HepG2 (cell line): ENCODE results near the gene SH3GL1. TPM values are rescaled to one million over a fixed set of nuclear protein-coding genes. Genes with fewer than 3 reads are reported as not detected.

Experiments
- ARHGAP35 ChIP-seq: sonication (generic); formaldehyde crosslinking; IDR thresholded peaks from 2 replicates; pipeline ENCODE4 v1.9.0; 2022; ENCODE audit warnings: mild to moderate bottlenecking, inconsistent platforms, moderate library complexity, missing genetic modification reagents, borderline replicate concordance
- ELF3 ChIP-seq: IDR thresholded peaks from 2 replicates; pipeline ENCODE4 v1.6.1; 2016; ENCODE audit warnings: missing genetic modification reagents, missing compliant biosample characterization
- FOSL2 ChIP-seq: sonication (generic); formaldehyde crosslinking; IDR thresholded peaks from 2 replicates; pipeline ENCODE4 v1.4.0; 2020; ENCODE audit warnings: missing genetic modification reagents
- FOXA3 ChIP-seq: IDR thresholded peaks from 2 replicates; pipeline ENCODE4 v1.6.1; 2016; ENCODE audit warnings: missing genetic modification reagents, missing compliant biosample characterization
- FOXK1 ChIP-seq: sonication (generic); formaldehyde crosslinking; IDR thresholded peaks from 2 replicates; pipeline ENCODE4 v1.4.0; 2020; ENCODE audit warnings: low read depth, missing genetic modification reagents, borderline replicate concordance
- GATAD1 ChIP-seq: IDR thresholded peaks from 2 replicates; pipeline ENCODE4 v1.6.1; 2016; ENCODE audit warnings: missing genetic modification reagents, missing compliant biosample characterization
- GATAD2A ChIP-seq: IDR thresholded peaks from 2 replicates; pipeline ENCODE4 v1.6.1; 2016
- HMGXB4 ChIP-seq, 2 experiments: sonication (generic) in 1 of 2; formaldehyde crosslinking in 1 of 2; IDR thresholded peaks; 2 replicates each; pipeline versions ENCODE4 v1.4.0 to v1.6.1; 2018 to 2020; ENCODE audit warnings: missing genetic modification reagents in 2 of 2, borderline replicate concordance in 1 of 2, low read depth in 1 of 2, mild to moderate bottlenecking in 1 of 2, missing biosample characterization in 1 of 2
- HOXA3 ChIP-seq: sonication (generic); formaldehyde crosslinking; IDR thresholded peaks from 2 replicates; pipeline ENCODE4 v1.5.0; 2020; ENCODE audit warnings: missing genetic modification reagents
- KDM6A ChIP-seq: IDR thresholded peaks from 2 replicates; pipeline ENCODE4 v1.6.1; 2016; ENCODE audit warnings: low read depth
- NFYC ChIP-seq: IDR thresholded peaks from 2 replicates; pipeline ENCODE4 v1.6.1; 2016; ENCODE audit warnings: missing genetic modification reagents, missing compliant biosample characterization
- PRPF4 ChIP-seq: fragments of 200-400 bp; formaldehyde crosslinking; IDR thresholded peaks from 2 replicates; pipeline ENCODE4 v1.6.1; 2016; ENCODE audit warnings: low read length, low read depth; ENCODE audit not compliant: poor library complexity, severe bottlenecking
- ZEB1 ChIP-seq: IDR thresholded peaks from 2 replicates; pipeline ENCODE4 v1.6.1; 2012; ENCODE audit warnings: mild to moderate bottlenecking, low read depth, inconsistent platforms; ENCODE audit not compliant: insufficient replicate concordance
- ZMAT3 ChIP-seq: sonication (generic); formaldehyde crosslinking; conservative IDR thresholded peaks from 2 replicates; pipeline ENCODE4 v1.7.0; 2021; ENCODE audit warnings: missing genetic modification reagents
- ZNF12 ChIP-seq: sonication (generic); formaldehyde crosslinking; IDR thresholded peaks from 2 replicates; pipeline ENCODE4 v1.5.0; 2020; ENCODE audit warnings: missing genetic modification reagents
- ZNF17 ChIP-seq: sonication (generic); formaldehyde crosslinking; IDR thresholded peaks from 2 replicates; pipeline ENCODE4 v1.5.0; 2020; ENCODE audit warnings: mild to moderate bottlenecking, missing genetic modification reagents
- ZNF543 ChIP-seq: sonication (generic); formaldehyde crosslinking; IDR thresholded peaks from 2 replicates; pipeline ENCODE4 v1.4.0; 2020; ENCODE audit warnings: mild to moderate bottlenecking, missing genetic modification reagents
- ZNF639 ChIP-seq: conservative IDR thresholded peaks from 2 replicates; pipeline ENCODE4 v1.6.1; 2018; ENCODE audit warnings: missing genetic modification reagents
- polyA plus RNA-seq, 8 experiments: library from polyadenylated mRNA; depleted of rRNA in 3 of 8; stranded (reverse) in 7 of 8; unstranded in 1 of 8; fragments of >200 nt; fragmentation: Illumina TruSeq in 4 of 8; extraction: Trizol in 4 of 8; gene quantifications; 2 replicates each; pipeline versions ENCODE4 v1.2.1 to v1.2.3, GENCODE V29; 2011 to 2016; ENCODE audit warnings: low read depth in 4 of 8, missing spikeins in 1 of 8, mixed read lengths in 1 of 8; ENCODE audit not compliant: insufficient read depth in 1 of 8
- total RNA-seq, 5 experiments: library from RNA; depleted of rRNA; stranded (reverse); fragments of >200 nt; fragmentation: Illumina TruSeq; extraction: Trizol; gene quantifications; 2 replicates each; pipeline ENCODE4 v1.2.3, GENCODE V29; 2016; ENCODE audit warnings: low read depth in 1 of 5
- TF ChIP-seq, protein P1 (sequence below), 2 experiments: fragments of 450-650 bp in 1 of 2; sonication (generic) in 1 of 2; formaldehyde crosslinking; IDR thresholded peaks; 2 replicates each; pipeline versions ENCODE4 v1.5.0 to v1.8.0; 2020 to 2022; ENCODE audit warnings: mild to moderate bottlenecking in 1 of 2, missing genetic modification reagents in 1 of 2
- TF ChIP-seq, protein P2 (sequence below): IDR thresholded peaks from 2 replicates; pipeline ENCODE4 v1.6.1; 2016

The SH3GL1 gene
- total and polyA plus RNA-seq, 2 of the 13 experiments (the other 11 are each of a cell fraction or from before 2014, with no cell fraction given): 33.0 to 45.1 TPM

GRCh38 chr19:4375164-4376027 lies 25.0 kb downstream of the SH3GL1 start (continued):
- TF ChIP-seq FOXK1: no peak
- TF ChIP-seq HOXA3 (CRISPR knock-in tag): peak; percentile 45; the same call in 1 of the 2 replicates
- TF ChIP-seq ZNF543 (CRISPR knock-in tag): no peak
- 0 out of 2 replicates have a peak, but pooled peaks have one; percentile 11 for TF ChIP-seq ZMAT3 (CRISPR knock-in tag)
- 0 out of 2 replicates have a peak, but pooled peaks have one; percentile 0 for TF ChIP-seq ARHGAP35 (CRISPR knock-in tag)
- TF ChIP-seq ZNF639 (CRISPR knock-in tag): no peak
- no peak for TF ChIP-seq GATAD1
- 0 out of 2 replicates have a peak, but pooled peaks have one; percentile 12 for TF ChIP-seq ELF3 (CRISPR knock-in tag)
- TF ChIP-seq FOSL2 (CRISPR knock-in tag): 0 out of 2 replicates have a peak, but pooled peaks have one; percentile 10
- TF ChIP-seq PRPF4: peak; percentile 50
- TF ChIP-seq, protein P1, sequence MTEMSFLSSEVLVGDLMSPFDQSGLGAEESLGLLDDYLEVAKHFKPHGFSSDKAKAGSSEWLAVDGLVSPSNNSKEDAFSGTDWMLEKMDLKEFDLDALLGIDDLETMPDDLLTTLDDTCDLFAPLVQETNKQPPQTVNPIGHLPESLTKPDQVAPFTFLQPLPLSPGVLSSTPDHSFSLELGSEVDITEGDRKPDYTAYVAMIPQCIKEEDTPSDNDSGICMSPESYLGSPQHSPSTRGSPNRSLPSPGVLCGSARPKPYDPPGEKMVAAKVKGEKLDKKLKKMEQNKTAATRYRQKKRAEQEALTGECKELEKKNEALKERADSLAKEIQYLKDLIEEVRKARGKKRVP (CRISPR knock-in tag; IDR thresholded peaks at IDR 0.05): 0 out of 4 replicates have a peak, but pooled peaks of 1 of the 2 experiments have one; percentile 19
- TF ChIP-seq, protein P2, sequence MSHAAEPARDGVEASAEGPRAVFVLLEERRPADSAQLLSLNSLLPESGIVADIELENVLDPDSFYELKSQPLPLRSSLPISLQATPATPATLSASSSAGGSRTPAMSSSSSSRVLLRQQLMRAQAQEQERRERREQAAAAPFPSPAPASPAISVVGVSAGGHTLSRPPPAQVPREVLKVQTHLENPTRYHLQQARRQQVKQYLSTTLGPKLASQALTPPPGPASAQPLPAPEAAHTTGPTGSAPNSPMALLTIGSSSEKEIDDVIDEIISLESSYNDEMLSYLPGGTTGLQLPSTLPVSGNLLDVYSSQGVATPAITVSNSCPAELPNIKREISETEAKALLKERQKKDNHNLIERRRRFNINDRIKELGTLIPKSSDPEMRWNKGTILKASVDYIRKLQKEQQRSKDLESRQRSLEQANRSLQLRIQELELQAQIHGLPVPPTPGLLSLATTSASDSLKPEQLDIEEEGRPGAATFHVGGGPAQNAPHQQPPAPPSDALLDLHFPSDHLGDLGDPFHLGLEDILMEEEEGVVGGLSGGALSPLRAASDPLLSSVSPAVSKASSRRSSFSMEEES (CRISPR knock-in tag): no peak
- peak; percentile 70 for TF ChIP-seq ZEB1
- no peak for TF ChIP-seq NFYC (CRISPR knock-in tag)
- TF ChIP-seq ZNF12 (CRISPR knock-in tag): no peak
- TF ChIP-seq KDM6A (CRISPR knock-in tag): 0 out of 2 replicates have a peak, but pooled peaks have one; percentile 15
- no peak for TF ChIP-seq ZNF17 (CRISPR knock-in tag)
- 0 out of 2 replicates have a peak, but pooled peaks have one; percentile 6 for TF ChIP-seq FOXA3 (CRISPR knock-in tag)
- peak; percentile 42; the same call in 1 of the 2 replicates for TF ChIP-seq GATAD2A (CRISPR knock-in tag)
- TF ChIP-seq HMGXB4 (CRISPR knock-in tag; IDR thresholded peaks at IDR 0.05; ENCODE audit: borderline replicate concordance in 1 of 2, low read depth in 1 of 2): peak in 1 of 2 experiments; percentile 21; a peak in 1 of 4 replicates
